22Rv1 (cell line): ENCODE data around the gene ZNF394.

Experiments
- H3K27ac ChIP-seq: fragments of 450-650 bp; 2 replicates; pipeline ENCODE4 v1.5.1; 2017
- CTCF ChIP-seq: fragments of 450-650 bp; IDR thresholded peaks from 2 replicates; pipeline ENCODE4 v1.5.1; 2017; ENCODE audit warnings: mild to moderate bottlenecking
- ZFX ChIP-seq: fragments of 450-650 bp; IDR thresholded peaks from 2 replicates; pipeline ENCODE4 v1.6.1; 2017; ENCODE audit warnings: antibody characterized with exemption, borderline replicate concordance

ZNF394 gene

GRCh38 chr7:99535667-99536066, 35.6 kb upstream of the ZNF394 start:
- no peak overlapping the region for H3K27ac ChIP-seq
- TF ChIP-seq CTCF (no peak), ZFX (no peak)

- H3K27ac ChIP-seq = no peak overlapping the region
- TF ChIP-seq ZFX (no peak), CTCF (no peak)
Measured at GRCh38 chr7:99531354-99531765, 31.3 kb upstream of the ZNF394 start.

GRCh38 chr7:99525713-99526440, 25.8 kb upstream of the ZNF394 start:
- TF ChIP-seq CTCF = peak; percentile 45
- TF ChIP-seq ZFX = no peak
- no peak overlapping the region for H3K27ac ChIP-seq

GRCh38 chr7:99521399-99521798, 21.3 kb upstream of the ZNF394 start:
- TF ChIP-seq CTCF = no peak
- TF ChIP-seq ZFX = no peak
- H3K27ac ChIP-seq = no peak overlapping the region

GRCh38 chr7:99514050-99514449, 14.0 kb upstream of the ZNF394 start:
- TF ChIP-seq ZFX (no peak), CTCF (no peak)
- no peak overlapping the region for H3K27ac ChIP-seq

GRCh38 chr7:99505324-99505662, 5.2 kb upstream of the ZNF394 start:
- H3K27ac ChIP-seq = peak overlapping the region; percentile 76
- no peak for TF ChIP-seq CTCF
- no peak for TF ChIP-seq ZFX

GRCh38 chr7:99504603-99505323, 4.7 kb upstream of the ZNF394 start, which contains the start of gene ZKSCAN5:
ZKSCAN5 (plus strand) TSS chr7:99504662; CDS start chr7:99506045, 1,383 bp downstream.
- H3K27ac ChIP-seq = peak within 1 kb of the TSS; percentile 76
- TF ChIP-seq CTCF (no peak), ZFX (no peak)
